Measurements from ENCODE around the gene SYNDIG1.
"Not testable (repeated sequence)": the region's sequence is repeated elsewhere in the genome, so short reads cannot be mapped to it uniquely, and the experiment has no call there.

Gene SYNDIG1

GRCh38 chr20:24616258-24617079 lies 147.0 kb downstream of the SYNDIG1 start:
- DNase-seq: no peak

GRCh38 chr20:24617080-24617432 lies 147.6 kb downstream of the SYNDIG1 start:
- no peak for DNase-seq

DNA sequence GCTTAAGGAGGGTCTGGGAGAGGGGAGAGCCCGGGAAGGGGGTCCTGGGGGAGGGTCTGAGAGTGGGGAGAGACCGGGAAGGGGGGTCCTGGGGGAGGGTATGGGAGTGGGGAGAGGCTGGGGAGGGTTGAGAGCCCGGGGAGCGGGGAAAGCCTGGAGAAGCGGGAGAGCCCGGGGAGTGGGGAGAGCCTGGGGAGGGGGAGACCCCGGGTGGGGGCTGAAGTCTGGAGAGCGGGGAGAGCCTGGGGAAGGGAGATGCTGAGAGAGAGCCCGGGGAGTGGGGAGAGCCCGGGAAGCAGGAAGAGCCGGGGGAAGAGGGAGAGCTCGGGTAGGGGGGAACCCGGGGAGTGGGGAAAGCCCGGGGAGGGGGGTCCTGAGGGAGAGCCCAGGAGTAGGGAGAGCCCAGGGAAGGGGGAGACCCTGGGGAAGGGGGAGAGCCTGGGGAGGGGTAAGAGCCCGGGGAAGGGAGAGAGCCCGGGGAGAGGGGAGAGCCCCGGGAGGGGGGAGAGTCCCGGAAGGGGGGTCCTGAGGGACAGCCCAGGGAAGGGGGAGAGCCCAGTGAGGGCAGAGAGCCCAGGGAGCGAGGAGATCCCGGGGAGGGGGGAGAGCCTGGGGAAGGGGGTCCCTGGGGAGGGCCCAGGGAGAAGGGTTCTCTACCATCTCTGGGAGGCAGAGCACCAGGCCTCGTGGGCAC lies 148.5 kb downstream of the SYNDIG1 start:
- no peak for DNase-seq

DNA sequence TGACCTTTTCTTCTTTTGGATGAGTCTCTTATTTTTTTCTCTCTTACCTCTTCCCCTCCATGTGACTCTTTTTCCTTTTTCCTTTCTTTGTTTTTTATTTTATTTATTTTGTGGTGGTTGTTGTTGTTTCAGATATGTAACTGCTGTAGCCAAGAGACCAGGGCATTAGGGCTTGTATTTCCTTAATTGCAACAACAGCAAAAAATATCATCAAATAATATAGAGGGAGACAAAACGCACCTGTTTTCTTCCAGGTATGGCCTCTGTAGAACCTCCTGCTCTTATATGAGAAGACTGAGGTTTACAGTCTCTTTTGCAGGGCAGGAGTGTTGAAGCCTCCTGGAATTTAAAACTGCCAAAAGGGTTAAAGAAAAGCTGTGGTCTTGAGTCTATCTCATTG lies 149.3 kb downstream of the SYNDIG1 start:
- no peak for DNase-seq

DNA sequence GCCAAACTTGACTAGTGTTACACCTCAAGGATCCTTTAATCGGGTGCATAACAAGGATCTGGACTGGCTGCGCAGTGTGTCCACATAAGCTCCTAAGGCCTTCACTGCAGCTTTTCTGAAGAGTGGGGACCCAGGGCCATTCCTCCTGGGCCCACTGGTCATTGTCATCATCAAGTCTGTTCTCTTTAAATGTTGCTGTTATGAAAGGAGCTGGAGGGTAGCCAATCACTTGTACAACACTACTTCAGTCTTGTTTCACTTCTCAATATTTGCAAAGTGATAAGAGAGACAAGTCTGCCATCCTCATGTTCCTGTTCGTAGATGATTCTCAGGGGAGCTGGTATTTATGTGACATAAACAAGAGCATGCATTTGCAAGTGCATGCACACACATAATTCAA lies 149.8 kb downstream of the SYNDIG1 start:
- DNase-seq: no peak

GRCh38 chr20:24620937-24621519 lies 151.6 kb downstream of the SYNDIG1 start:
- no peak for DNase-seq

- DNase-seq: no peak
Observed at GRCh38 chr20:24622856-24623255, 153.4 kb downstream of the SYNDIG1 start.

- DNase-seq: not testable (repeated sequence)
Observed at GRCh38 chr20:24626141-24626540, 156.7 kb downstream of the SYNDIG1 start.

- DNase-seq: no peak
Observed at GRCh38 chr20:24627291-24627690, 157.9 kb downstream of the SYNDIG1 start.

DNA sequence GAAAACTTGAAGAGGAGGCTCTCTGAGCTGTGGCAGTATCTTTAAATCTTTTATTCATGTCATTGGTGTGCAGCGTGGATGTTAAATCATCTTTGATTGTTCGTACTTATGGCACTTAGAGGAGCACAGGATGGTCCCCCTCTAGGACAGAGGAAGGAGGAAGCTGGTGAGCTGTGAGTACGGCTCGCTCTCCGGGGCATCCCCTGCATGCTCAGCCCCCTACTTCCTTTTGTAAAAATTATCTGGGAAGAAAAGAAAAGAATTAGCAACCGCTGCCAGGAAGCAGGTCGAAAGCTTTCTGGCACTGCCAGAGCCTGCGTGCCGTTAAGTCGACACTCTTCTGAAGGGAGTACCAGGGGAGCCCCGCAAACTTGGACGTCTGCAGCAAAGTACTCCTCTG lies 158.5 kb downstream of the SYNDIG1 start:
- no peak for DNase-seq

GRCh38 chr20:24628985-24629384 lies 159.6 kb downstream of the SYNDIG1 start:
- DNase-seq: no peak

- no peak for DNase-seq
Observed at GRCh38 chr20:24629668-24630067, 160.2 kb downstream of the SYNDIG1 start.

GRCh38 chr20:24630486-24631172 lies 161.2 kb downstream of the SYNDIG1 start:
- no peak for DNase-seq

- no peak for DNase-seq
Observed at GRCh38 chr20:24631173-24631505, 161.7 kb downstream of the SYNDIG1 start.

DNA sequence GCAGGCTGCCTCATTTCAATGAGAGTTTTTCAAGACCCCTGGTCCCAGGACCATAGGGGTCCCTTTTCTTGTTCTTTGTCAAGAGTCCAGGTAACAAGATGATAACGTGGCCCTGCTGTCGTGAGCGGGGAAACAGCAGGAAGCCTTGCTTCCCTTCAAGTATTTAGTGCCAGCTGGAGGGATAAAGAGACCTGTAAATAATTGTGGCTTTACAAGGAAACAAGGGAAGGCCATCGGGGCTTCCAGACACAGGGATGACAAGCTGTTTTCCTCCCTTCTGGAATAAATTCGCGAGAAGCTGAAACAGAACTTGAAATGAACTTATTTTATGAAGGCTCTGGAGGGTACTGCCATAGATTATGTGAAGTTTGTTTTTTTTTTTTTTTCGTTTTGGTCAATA lies 163.2 kb downstream of the SYNDIG1 start:
- DNase-seq: no peak

GRCh38 chr20:24633026-24633425 lies 163.6 kb downstream of the SYNDIG1 start:
- DNase-seq: no peak

DNA sequence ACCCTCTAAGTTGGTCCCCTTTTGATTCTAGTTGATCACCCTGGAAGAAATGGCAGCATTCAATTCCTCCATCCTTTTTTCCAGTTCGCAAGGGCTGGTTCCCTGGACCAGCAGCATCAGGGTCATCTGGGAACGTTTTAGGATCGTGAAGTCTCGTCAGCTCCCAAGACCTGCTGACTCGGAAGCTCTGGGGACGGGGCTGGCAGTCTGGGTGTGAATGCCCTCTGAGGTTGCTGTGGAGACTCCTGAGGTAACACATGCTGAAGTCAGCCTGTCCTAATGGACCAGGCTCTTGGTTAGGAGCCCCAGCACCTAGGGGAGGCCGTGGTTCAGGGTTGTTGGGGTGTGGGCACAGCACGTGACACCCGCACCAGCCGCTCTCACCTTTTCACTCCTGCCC lies 164.1 kb downstream of the SYNDIG1 start:
- no peak for DNase-seq

DNA sequence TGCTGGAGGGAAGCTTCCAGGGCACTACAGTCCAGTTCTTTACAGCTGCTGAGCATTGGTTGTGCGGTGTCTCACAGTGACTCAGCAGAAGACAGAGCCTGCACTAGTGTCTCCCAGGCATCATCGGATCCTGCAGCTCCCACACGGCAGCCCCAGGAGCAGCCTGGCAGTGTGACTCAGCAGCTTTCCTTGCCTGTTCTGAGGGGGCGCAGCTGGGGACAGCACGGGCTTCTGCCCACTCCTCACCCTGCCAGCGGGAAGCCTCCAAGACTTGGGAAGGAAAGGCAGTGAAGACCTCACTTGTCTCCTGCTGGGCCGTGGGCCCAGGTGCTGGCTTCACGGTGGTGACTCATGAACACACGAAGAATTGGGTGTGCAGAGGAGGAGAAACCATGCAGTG lies 165.4 kb downstream of the SYNDIG1 start:
- no peak for DNase-seq

DNA sequence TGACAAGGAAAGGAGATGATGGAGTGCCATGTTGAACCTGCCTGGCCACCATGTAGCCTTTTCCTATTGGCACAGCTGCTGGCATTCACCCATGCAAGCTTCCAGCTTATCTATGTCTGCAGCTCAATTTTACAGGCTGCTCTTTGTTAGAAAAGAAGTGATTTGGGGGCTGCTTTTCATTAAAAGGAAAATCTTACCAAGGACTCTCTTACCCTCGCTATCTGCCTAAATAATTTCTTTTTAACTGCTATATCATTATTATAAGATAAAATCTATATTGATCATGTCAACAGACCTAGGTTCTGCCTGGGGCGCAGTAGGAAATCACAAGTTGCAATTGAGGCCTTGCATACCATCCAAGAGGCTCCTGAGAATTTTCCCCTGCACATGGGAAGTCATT lies 167.2 kb downstream of the SYNDIG1 start:
- DNase-seq: no peak

GRCh38 chr20:24637087-24637486 lies 167.7 kb downstream of the SYNDIG1 start:
- DNase-seq: no peak

DNA sequence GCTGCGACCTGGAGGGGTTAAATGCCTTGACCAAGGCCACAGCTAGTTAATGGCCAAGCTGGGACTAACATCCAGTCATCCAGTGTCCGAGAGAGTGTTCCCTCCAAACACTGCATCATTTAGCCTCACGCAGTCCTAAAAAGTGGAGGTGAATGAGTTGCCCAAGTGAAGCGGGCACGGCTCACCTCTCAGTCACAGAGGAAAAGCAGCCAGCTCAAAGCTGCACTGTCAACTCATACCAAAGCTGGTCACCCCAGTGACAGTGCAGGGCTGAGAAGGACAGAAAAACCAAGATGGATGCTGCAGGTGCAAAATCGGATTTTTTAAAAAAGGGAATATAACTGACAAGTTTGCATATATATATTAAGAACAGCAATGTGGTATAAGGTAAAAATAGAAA lies 168.5 kb downstream of the SYNDIG1 start:
- no peak for DNase-seq

DNA sequence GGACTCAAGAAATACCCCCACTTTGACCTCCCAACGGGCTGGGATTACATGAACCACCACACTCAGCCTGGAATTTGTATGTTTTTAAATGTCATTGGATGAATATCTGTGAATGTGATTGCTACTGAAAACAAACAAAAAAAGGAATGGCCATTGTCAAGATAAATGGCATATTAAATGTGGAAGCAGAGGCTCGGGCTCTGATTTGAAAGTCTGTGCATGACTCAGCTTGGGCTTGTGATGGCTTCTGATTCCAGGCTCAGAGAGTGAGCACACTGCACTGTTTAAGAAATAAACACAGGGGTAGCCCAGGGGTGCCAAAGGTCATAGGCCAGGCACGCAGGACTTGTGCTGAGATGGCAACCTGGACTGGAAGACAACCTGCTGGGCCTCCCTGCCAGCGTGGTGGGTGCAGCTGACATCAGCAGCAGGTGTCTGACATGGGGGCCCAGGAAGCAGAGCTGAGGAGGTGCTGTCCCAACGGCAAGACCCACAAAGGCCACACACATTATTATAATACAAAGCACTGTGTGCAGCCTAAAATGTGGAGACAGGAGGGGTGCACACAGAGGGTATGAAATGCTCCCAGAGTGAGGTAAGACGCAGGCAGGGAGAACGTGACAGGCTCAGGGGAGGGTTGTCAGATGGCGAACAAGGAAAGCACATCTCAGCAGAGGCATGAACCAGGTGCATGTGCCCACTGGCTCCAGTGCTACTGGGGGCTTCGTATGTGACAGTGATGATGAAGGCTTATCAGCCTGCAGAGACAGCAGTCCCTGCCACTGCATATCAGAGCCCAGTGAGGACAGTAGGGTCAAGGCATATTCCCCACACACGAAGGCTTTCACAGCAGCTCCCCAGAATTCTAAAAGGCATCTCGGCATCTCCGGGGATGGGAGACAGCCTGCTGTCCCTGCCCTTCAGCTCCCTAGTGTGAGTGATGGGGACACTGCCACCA lies 169.4 kb downstream of the SYNDIG1 start:
- no peak for DNase-seq

DNA sequence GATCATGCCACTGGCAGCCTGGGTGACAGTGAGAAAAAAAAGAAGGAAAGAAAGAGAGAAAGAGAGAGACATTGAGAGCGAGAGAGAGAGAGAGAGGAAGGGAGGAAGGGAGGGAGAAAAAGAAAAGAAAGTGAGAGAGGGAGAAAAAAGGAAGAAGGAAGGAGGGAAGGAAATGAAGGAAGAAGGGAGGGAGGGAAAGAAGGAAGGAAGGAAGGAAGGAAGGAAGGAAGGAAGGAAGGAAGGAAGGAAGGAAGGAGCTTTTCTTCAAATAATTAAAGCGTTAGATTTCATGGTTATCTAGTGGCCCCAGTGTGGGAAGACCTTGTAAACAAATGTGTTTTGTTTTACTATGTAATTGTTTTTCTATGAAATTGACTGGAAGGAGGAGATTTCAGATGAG lies 170.8 kb downstream of the SYNDIG1 start:
- no peak for DNase-seq
